Calu3 (cell line): ENCODE results near the gene LSM2. TPM values are rescaled to one million over a fixed set of nuclear protein-coding genes. Genes with fewer than 3 reads are reported as not detected.

Source experiments
- BruUV-seq: library from RNA; stranded (reverse); fragments of 400-500 nt; replicated peaks from 2 replicates; lab custom pipeline; 2021; lab: Mats Ljungman, UMichigan
- CTCF ChIA-PET: fragments of 300-600 bp; sonication (Branson Sonifier 250); formaldehyde crosslinking; loops from one replicate; lab custom pipeline; 2022; ENCODE audit warnings: antibody characterized with exemption; lab: Charles Lee
- DNase-seq: peaks from one replicate; pipeline ENCODE4 v3.0.0; 2022
- H3K27ac Mint-ChIP-seq: one replicate; pipeline ENCODE4 v1.8.0; 2022; ENCODE audit warnings: mixed read lengths; ENCODE audit not compliant: unreplicated experiment
- H3K27me3 Mint-ChIP-seq: one replicate; pipeline ENCODE4 v1.8.0; 2022; ENCODE audit warnings: mixed read lengths; ENCODE audit not compliant: unreplicated experiment
- H3K36me3 Mint-ChIP-seq: one replicate; pipeline ENCODE4 v1.8.0; 2022; ENCODE audit warnings: mild to moderate bottlenecking, moderate library complexity, mixed read lengths; ENCODE audit not compliant: insufficient read depth, unreplicated experiment
- H3K4me1 Mint-ChIP-seq: one replicate; pipeline ENCODE4 v1.8.0; 2022; ENCODE audit warnings: mild to moderate bottlenecking, low read depth, mixed read lengths; ENCODE audit not compliant: unreplicated experiment
- H3K4me3 Mint-ChIP-seq: one replicate; pipeline ENCODE4 v1.8.0; 2022; ENCODE audit warnings: mild to moderate bottlenecking, low read depth, moderate library complexity, mixed read lengths; ENCODE audit not compliant: unreplicated experiment
- H3K9me3 Mint-ChIP-seq: one replicate; pipeline ENCODE4 v1.8.0; 2022; ENCODE audit warnings: low read depth, mixed read lengths; ENCODE audit not compliant: unreplicated experiment
- CTCF ChIP-seq: fragments of 200-600 bp; IDR thresholded peaks from one replicate; pipeline ENCODE4 v1.8.0; 2022; ENCODE audit warnings: antibody characterized with exemption; ENCODE audit not compliant: unreplicated experiment
- intact Hi-C: fragments of 100-400 bp; cut with micrococcal nuclease; formaldehyde crosslinking; loops from one replicate; pipeline ENCODE4 v1.10.0; 2022; ENCODE audit not compliant: unreplicated experiment
- total RNA-seq: library from RNA; stranded (reverse); gene quantifications from 2 replicates; pipeline ENCODE4 v1.2.3, GENCODE V29; 2022

The LSM2 gene
- total RNA-seq, 1 experiment from 2014 or later, result 144 TPM

GRCh38 chr6:31780507-31781243 lies 26.1 kb downstream of the LSM2 start:
- H3K27ac Mint-ChIP-seq, result peak overlapping the region; percentile 15
- CTCF ChIA-PET, result interaction anchor here (0.5 kb wide), 1 partner anchor 116 kb away, joined by 3 read pairs; the partner anchor contains the start of gene GPANK1
- H3K4me3 Mint-ChIP-seq, result no peak overlapping the region
- intact Hi-C loops, result no loop called here
- no TSS peak for BruUV-seq
- H3K36me3 Mint-ChIP-seq, result peaks cover 99% of the 10 kb centered on the region
- DNase-seq, result no peak
- H3K4me1 Mint-ChIP-seq, result peaks cover 23% of the 10 kb centered on the region
- H3K27me3 Mint-ChIP-seq, result no peaks in the 10 kb centered on the region
- no peak for TF ChIP-seq CTCF
- H3K9me3 Mint-ChIP-seq, result no peaks in the 10 kb centered on the region

- no peak for DNase-seq
- Mint-ChIP-seq H3K4me3 (no peak overlapping the region), H3K36me3 (peaks cover 99% of the 10 kb centered on the region), H3K4me1 (peaks cover 30% of the 10 kb centered on the region), H3K27me3 (no peaks in the 10 kb centered on the region), H3K27ac (no peak overlapping the region), H3K9me3 (no peaks in the 10 kb centered on the region)
- no peak for TF ChIP-seq CTCF
- no TSS peak for BruUV-seq
- intact Hi-C loops, result loop anchor here (5.0 to 10.0 kb wide), 3 partner anchors 42 to 165 kb away; partner anchors contain the start of genes CFB and NEU1
- CTCF ChIA-PET, result no interaction called here
These were observed 26.9 kb downstream of the LSM2 start for GRCh38 chr6:31779908-31780307.

GRCh38 chr6:31778999-31779885 lies 27.5 kb downstream of the LSM2 start:
- Mint-ChIP-seq H3K4me1 (peaks cover 34% of the 10 kb centered on the region), H3K27me3 (no peaks in the 10 kb centered on the region), H3K4me3 (no peak overlapping the region), H3K36me3 (peaks cover 94% of the 10 kb centered on the region), H3K27ac (no peak overlapping the region), H3K9me3 (no peaks in the 10 kb centered on the region)
- intact Hi-C loops, result loop anchor here (5.0 to 10.0 kb wide), 3 partner anchors 43 to 166 kb away; partner anchors contain the start of genes CFB and NEU1
- no peak for DNase-seq
- BruUV-seq, result no TSS peak
- no peak for TF ChIP-seq CTCF
- CTCF ChIA-PET, result interaction anchor here (0.5 to 0.8 kb wide), 3 partner anchors 43 to 74 kb away, joined by 3 to 4 read pairs (median 3); no protein-coding TSS in a partner anchor

- intact Hi-C loops, result loop anchor here (5.0 to 10.0 kb wide), 3 partner anchors 44 to 167 kb away; partner anchors contain the start of genes CFB and NEU1
- no peak for DNase-seq
- H3K27ac Mint-ChIP-seq, result peak overlapping the region; percentile 94
- no peak overlapping the region for H3K4me3 Mint-ChIP-seq
- no peaks in the 10 kb centered on the region for H3K27me3 Mint-ChIP-seq
- peaks cover 88% of the 10 kb centered on the region for H3K36me3 Mint-ChIP-seq
- H3K9me3 Mint-ChIP-seq, result no peaks in the 10 kb centered on the region
- H3K4me1 Mint-ChIP-seq, result peaks cover 34% of the 10 kb centered on the region
- CTCF ChIA-PET, result interaction anchor here (0.7 to 1.9 kb wide), 5 partner anchors 8 to 75 kb away, joined by 3 to 8 read pairs (median 3); partner anchors contain the start of genes ABHD16A and CLIC1
- BruUV-seq, result no TSS peak
- no peak for TF ChIP-seq CTCF
These were observed 28.6 kb downstream of the LSM2 start for GRCh38 chr6:31778193-31778592.
